ENCODE data around the gene KCNK2.

KCNK2 gene

DNA sequence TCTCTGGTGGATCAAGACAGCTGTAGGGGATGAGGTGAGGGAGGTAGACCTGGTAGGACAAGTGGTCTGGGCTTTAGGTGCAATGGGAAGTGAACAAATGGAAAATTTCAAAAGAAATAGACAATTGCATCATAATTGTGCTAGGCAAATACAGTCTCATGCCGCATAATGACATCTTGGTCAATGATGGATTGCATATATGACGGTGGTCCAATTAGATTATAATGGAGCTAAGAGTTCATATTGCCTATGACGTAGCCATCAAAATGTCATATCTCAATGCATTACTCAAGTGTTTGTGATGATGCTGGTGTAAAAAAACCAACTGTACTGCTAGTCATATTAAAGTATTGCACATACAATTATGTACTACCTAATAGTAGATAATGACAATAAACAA, 19.0 kb downstream of the KCNK2 start:
- DNase-seq, result no peak

DNA sequence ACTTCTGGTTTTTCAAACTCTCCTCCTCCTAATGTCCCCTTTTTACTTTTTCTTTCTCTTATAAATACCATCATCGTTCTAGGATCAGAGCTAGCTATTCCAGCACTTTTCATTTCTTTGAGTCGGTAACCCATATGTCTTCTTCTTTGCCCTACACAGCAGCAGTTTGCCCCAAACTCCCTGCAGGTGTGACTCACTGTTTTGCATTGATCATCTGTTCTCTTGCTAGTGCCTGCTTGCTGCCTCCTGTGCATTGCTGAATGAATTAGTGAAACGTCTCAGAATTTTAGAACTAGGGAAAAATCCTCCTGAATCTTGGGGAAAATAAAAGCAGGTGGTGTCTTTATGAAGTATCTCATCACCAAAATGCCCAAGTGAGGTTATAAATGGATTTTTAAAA, 21.7 kb downstream of the KCNK2 start:
- no peak for DNase-seq

DNA sequence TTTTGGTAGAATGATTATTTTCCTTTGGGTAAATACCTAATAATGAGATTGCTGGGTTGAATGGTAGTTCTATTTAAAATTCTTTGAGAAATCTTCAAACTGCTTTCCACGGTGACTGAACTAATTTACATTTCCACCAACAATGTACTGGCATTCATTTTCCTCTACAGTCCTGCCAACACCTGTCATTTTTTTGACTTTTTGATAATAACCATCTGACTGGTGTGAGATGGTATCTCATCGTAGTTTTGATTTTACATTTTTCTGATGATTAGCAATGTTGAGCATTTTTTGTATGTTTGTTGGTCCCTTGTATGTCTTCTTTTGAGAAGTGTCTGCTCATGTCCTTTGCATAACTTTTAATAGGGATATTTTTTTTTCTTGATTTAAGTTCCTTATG, 23.5 kb downstream of the KCNK2 start:
- DNase-seq, result no peak

DNA sequence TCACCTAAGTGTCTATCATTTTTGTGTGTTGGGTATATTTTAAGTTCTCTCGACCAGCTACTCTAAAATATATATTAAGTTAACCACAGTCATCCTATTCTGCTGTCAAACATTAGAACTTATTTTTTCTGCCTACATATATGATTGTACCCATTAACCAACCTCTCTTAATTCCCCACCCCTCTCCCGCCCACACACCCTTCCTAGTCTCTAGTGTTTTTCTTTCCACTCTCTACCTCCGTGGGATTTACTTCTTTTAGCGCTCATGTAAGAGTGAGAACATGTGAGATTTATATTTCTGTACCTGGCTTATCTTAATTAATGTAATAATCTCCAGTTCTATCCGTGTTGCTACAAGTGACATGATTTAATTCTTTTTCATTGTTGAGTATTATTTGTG, 26.6 kb downstream of the KCNK2 start:
- DNase-seq, result no peak

DNA sequence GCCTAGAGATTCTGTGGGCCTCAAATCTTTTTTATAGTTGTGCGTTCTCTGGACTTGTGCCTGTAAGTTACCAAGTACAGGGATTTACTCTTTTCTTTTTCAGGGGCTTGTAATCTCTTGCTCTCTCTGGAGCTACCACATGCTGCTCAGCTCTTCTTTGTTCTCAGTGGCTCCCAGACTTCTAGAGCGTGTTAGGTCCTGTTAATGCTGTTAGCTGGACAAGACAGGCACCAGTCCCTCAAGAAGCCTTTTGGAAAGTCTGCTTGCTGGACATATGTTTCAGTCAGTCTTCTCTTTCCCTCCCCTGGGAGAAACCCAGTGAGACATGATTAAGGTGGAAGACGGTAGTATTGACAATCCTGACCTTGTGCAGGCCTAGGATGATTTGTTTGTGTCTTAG, 29.4 kb downstream of the KCNK2 start:
- DNase-seq, result no peak

DNA sequence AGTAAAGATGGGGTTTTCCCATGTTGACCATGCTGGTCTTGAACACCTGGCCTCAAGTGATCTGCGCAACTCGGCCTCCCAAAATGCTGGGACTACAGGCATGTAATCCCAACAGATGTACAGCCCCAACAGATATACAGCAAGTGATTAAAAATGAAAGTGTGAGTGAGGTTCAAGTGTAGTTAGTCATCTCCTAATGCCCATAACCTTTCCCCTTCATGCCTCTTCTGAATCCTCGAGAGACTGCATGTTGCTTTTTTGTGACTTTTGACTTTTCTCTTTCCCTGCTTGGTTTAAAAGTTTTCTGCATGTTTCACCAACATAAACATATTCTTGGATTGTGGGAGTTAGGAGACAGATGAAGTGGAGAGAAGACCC, 31.2 kb downstream of the KCNK2 start:
- DNase-seq, result no peak

DNA sequence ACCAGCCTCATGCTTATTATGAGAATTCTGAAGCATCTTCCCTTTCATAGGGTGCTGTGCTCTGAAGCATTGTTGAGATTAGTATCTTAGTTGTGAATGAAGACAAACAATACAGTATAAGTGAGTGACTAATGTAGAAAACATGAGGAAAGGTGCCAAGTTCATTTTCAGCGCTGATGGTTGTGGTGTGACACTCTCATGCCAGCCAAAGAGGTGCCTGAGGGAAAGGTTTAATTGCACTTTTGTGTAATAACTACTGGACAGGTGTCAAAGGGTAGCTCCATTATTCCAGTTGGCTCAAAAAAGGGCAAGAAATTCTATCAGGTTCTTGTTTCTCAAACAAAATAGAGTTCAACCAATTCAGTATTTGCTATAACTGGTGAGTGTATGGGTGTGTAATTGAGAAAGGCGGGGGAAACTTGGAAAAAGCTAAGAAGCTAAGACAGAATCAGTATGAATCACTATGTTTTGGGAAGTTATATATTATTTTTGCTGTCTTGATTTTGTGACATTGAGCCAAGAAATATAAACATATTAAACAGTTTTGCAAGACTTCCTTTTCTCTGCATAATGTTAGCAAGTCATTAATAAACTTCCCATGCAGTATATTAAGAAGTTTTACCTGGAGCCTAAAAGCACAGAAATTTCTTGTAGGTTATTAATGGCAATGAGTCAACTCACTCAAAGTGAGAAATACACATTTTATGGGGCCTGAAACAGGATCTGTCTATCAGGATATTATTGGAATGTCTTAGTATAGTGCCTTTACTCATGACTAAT, 31.8 kb downstream of the KCNK2 start:
- DNase-seq, result no peak

DNA sequence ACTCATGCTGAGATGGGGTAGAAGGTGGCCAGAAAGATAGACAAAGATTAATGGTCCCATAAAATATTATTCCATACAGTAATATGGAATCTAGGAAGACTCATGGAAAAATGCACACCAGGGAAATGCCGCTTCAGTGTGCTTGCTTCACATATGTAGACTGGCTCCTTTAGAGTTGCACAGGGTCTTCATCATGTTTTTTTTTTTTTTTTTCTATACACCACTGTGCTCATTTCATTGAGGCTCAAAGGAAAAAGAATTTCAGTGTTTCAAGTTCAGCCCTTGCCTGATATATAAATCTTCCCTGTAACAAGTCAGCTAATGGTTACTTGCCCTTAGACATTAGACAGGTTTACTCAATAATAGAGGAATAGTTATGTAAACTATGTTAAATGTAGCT, 33.2 kb downstream of the KCNK2 start:
- no peak for DNase-seq

DNA sequence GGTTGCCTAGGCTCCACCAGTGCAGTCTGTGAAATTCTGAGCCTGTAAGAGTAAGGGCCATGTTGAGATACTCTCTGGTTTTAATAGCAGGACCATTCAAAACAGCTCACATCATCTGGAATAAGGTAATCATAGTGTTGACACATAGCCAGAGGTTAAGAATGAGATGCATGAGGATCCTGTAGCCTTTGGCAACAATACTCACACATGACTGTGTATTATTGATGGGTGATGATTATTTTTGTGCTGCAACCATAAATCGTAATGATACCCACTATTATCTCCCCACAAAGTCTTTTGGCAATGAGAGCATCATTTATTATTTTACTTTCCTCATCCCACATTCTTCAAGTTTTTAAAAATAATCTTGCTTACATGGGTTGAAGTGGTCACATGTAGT, 35.5 kb downstream of the KCNK2 start:
- DNase-seq, result no peak

DNA sequence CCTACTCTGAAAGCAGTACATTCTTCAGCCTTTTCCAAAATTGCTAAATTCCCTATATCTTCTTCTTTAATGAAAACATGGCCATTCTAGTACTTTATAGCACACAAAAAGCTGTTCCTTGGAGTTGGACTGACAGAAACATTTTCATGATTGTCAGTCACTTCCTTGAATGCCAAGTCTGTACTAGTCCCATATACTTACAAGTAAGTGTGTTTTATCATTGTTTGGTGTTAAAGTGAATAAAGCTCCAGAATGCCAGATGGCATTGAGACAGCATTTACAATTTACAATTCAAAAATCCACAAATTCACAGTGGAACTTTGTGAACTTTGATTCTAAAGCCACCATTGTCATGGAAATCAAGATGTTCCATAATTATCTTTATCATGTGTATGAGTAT, 36.5 kb downstream of the KCNK2 start:
- DNase-seq, result no peak

DNA sequence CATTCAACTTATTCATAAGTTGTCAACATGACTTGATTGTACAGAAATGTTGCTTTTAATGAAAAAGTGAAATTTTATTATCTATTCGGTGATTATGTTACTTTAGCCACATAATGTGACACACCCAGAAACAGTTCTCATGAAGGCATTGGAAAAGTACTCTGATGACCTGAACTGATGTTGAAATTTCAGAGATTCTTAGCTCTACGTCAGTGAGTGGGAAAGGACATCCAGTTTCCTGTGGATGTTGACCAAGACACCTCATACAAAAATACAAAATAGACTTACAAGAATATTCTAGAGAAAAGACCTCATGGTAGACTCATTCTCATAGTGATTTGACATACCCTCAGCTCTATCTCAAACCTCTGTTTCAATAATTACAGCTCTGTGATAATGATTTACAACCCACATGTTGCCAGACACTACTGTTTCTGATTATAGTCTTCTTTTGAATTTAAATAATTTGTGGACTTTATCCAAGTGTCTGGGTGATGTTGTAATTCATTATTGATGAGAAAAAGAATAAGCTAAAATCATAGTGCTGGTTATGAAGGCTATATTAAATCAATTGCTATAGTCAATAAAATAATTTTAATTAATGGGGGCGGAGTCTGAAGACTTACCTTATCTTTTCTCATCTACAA, 37.3 kb downstream of the KCNK2 start:
- no peak for DNase-seq

DNA sequence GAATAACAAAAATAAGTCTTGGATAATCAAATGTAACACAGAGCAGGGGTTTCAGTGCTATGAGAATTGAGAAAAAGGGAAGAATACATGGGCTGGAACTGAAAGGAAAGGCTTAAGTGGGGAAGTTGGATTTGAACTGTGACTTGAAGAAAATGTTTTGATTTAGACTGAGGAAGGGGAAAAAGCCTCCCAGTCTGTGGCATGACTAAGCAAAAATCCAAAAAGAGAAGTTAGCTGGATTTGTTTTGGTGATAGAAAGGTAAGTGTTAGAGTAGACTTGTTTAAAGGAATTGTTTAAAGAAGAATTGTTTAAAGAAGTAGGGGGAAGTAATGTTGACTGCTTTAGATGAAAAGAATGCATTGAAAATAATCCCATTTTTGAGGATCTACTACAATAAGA, 46.0 kb downstream of the KCNK2 start:
- no peak for DNase-seq

DNA sequence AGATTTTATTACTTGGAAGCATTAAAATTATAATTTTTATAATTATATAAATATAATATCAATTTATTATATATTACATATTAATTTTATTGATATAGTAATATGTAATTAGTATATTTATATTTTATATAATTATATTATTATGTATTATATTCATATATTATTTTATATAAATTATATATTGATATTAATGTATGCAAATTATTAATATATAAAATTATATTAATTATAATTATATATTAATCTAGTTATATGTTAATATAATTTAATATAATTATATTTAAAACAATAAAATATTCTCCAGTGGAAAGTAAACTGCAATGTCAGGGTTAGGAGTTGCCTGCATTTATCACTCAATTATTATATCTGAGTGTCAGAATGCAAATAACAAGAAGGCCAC, 48.8 kb downstream of the KCNK2 start:
- no peak for DNase-seq

DNA sequence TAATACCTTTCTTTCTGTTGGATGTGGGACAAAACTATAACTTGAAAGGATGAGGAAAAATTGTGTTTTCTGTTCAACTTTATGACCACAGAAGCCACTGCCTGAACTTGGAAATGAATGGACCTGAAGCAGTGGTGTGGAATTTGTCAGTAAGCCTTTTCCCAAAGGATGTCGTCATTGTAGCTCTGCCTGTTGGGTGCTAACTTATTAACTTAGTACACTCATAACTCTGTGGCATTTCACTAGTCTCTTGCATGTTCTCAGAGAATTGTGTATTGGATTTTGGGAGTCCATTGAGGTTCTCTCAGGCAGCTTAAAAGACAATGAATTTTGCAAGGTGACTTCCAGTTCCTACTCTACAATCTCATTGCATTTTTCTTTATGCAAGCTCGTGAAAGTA, 49.6 kb downstream of the KCNK2 start:
- DNase-seq, result no peak

DNA sequence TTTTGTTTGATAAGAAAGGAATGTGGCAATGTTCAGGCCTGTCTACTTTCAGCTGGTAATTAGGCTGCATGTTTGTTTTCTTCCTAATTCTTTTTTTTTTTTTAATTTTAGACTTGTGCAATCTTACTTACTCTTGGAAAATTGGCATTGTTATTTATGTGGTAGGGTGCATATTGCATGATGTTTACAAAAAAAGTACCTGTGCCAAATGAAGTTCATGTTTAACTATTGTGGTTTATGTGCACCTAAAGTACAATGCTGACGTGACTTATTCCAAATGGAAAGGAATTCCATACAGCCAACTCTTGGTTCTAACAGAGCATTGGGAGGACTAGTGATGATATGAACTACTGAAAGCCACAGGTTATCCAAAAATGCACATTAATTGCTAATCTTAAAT, 51.0 kb downstream of the KCNK2 start:
- DNase-seq, result no peak

DNA sequence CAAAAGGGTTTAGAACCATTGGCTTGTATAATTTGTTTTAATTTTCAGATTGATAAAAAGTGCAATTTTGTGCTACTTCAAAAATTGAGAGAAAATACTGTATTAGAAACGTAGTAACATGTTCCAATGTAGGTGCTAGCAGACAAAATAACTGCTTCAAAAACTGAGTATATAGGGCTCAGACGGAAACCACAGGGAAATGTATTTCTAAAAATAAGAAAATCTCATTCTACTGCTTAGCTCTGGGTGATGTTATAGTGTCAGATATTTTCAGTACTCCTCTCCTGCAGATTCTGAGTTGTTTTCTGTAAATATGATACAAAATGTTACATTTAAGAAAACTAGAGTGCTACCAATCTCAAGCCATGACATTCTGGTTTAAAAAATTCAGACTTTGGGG, 55.4 kb downstream of the KCNK2 start:
- no peak for DNase-seq

DNA sequence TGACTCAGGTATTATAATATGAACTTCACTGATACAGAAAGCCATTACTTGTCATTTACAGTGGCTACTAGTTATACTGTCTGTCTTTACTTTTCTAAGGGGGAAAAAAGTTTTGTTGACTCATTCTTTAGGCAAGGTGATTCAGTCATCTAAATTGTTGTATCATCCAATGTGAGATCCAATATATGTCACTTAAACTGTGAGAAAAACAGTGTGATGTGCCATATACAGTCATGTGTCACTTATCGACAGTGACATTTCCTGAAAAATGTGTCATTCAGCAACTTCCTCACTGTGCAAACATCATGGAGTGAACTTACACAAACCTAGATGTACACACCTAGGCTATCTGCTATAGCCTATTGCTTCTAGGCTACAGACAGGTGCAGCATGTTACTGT, 57.6 kb downstream of the KCNK2 start:
- no peak for DNase-seq

DNA sequence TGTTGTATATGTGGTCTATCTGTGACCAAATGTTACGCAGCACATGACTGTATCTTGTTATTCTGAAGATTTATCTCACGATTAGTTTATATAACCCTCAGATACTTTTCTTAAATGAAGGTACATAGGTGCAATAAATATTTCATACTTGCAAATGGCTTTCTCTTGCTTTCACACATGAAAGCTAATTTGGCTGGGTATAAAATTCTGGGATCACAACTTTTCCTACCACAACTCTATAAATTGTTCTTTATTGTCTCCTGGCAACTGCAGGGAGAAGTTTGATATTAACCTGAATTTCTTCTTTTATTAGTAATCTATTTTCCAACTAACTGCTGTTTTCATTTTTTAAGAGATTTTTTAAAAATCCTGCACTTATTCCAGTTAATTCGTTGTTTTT, 58.9 kb downstream of the KCNK2 start:
- DNase-seq, result no peak

DNA sequence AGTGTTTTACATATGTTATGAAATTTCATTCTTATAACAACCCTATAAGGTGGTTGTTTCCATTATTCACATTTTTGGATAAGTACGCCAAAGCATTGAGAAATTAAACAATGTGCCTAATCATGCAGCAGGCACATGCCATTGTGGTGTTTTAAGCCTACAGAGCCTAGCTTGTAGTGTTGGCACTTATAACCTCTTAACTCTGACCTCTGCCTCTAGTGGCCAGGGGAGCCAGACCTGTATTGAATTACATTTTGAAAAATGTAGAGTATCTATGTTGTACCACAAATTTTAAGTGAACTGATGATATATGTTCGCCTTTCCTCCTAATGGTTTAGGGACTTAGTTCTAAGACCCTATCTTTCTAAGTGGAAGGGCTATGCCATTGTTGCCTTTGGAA, 61.0 kb downstream of the KCNK2 start:
- DNase-seq, result no peak

DNA sequence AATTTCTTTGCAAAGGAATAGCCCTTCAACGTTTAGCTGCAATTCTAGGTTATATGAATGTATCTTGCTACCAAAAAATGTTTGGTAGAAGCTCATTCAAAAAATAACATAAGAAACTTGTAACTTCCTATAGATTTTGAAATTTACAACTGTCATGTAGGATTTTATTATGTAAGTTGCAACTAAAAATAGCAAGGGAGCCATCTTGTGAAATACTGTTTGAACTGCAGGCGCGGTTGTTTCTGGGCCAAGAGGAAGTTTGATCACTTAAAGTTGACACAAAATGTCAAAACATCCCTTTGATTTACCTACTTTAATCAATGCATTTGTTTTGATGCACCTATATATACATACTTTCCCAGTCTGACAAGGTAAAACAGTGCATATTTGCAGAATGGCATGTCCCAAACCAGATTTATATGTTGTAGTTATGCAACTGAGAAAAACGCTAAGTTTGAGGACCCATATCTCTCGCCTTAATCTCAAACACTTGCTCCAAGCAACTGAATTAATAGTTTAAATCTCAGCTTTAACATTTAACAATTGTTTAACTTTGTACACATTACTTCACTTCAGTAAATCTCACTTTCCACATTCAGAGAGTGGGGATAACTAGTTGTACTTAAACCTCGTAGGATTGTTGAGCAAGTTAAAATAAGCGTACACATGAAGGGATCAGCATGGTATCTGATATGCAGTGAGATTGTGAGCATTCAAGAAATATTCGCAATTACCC, 63.9 kb downstream of the KCNK2 start:
- DNase-seq, result no peak

DNA sequence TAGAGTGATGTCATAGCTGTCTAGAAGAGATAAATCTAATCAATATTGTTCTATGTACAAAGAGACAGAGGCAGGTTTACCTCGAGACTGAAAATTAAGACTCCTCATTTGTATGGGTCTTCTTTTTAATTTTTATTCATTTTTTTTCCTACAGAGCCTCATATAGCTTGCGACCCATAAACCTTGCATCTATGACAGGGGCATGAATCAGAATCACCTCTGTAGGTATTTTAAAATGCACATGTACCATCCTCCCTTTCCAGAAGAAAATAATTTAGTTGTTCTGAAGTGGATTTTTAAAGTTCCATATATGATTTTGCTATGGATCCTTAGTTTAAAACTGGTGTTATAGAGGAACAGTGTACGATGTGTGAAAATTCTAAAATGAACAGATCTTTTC, 64.5 kb downstream of the KCNK2 start:
- no peak for DNase-seq

DNA sequence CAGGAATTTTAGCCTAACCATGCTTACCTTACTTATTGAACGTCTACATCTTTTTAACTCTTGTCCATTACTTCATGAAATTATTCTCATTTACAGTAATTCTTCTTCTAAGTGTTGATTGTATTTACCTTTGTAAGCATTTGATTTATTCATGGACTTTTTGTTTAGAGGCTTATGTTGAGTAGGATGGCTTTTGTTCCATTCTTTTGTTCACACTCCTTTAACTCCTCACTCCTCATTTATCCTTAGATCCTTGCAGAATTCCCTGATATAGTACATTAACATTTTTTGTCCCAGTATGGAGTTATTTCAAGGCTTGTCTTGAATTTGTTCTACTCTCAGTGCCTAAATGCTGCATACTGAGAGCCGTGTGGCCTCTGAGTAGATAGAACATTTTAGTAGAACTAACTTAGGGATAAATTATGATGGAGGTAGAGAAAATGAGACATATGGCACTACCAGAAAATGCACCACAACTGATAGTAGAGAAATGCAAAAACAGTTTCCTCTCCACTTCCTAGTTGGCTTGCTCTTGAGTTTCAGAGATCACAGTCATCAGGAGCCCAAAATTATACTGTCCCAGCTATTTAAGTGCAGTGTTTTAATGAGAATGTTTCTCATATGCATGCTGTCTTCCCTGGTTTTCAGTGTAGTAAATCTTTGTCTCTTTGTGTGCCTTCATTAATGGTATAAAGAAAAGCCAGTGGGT, 69.5 kb downstream of the KCNK2 start:
- no peak for DNase-seq

DNA sequence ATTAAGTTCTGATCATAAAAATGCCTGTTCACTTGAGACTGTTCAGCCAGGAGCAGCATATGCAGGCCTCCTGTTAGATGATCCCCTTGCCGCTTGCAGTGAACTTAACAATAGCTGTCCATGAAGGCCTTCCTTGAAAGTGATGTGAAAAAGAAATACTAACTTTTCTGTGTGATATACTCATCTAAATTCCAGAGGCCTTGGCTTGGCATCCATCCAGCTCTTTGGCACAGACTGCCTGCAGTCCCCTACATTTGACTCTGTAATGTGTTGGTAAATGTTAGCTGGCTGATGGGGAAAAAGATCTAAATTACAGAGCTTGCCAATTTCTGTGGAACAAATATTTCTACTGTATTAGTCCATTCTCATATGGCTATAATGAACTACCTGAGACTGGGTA, 73.7 kb downstream of the KCNK2 start:
- DNase-seq, result no peak

DNA sequence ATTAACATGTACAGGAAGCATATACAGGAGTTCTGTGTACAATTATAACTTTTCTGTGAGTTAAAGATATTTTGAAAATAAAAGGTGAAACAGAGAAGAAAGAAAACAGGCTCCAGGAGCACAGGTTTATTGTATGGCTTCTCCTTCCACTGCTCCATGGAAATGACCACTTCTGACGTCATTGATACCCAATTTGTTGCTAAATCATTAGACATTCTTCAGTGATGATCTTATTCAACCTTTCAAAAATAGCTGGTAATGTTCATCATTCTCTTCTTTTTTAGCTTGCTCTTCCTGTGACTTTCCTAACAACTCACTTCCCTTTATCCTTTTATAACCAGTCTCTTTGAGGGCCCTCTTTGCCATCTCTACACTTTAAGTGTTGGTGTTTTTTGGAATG, 77.8 kb downstream of the KCNK2 start:
- DNase-seq, result no peak
